HG03280 (cell line): ENCODE data around the gene IFNA8.
"Not testable (repeated sequence)": the region's sequence is repeated elsewhere in the genome, so short reads cannot be mapped to it uniquely, and the experiment has no call there.

Experiments
- ATAC-seq: cut with Tn5 transposase; IDR thresholded peaks from one replicate; pipeline ENCODE4 v1.9.1; 2021; ENCODE audit warnings: mild to moderate bottlenecking, moderate library complexity; ENCODE audit not compliant: unreplicated experiment

IFNA8 gene

DNA sequence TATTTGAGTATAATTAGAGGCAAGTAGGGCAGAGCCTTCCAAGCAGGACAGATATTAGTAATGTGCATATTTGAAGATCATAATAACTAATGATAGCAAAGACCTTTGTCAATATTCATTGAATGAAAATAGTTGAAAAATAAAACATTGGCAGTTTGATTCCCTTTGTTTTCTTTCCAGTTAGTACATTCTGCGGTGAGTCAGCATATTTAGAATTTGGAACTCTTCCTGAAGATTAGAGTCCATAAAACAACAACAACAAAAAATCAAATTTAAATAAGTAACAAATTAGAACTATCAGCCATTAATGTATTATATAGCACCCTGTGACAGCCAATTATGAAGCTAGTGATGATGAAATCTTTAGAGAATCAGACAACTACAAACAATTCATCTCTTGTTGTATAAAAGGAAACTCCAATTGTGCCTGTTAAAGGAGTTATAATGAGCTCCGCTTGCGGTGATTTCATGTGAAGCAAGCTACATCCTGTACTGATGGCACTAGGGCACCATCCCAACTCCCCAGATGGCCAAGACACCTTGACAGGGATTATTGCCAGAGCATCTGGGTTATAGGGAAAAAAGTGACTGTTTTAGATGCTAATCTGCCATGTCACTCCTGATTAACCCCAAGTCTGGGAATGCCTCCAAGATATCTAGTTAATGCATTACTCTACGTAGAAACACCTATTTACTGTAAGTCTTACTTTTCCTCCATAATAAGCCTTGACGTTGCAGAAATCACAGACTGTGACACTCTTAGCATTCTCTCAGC is 6.8 kb downstream of the IFNA8 start:
- ATAC-seq = no peak

DNA sequence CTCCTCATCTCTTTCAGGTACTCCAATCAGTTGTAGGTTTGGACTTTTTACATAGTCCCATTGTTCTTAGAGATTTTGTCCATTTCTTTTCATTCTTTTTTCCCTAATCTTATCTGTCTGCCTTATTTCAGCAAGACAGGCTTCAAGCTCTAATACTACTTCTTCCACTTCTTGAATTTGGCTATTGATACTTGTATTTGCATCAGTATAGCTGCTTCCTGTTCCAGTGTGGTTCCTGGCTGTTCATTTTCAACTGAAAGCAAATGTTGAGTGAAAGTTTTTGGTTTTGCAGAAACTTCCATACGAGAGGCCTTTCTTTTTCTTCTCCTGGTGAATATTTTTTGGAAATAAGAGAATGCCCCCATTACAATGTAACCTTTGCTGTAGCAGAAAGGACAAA is 19.3 kb downstream of the IFNA8 start:
- ATAC-seq = no peak

DNA sequence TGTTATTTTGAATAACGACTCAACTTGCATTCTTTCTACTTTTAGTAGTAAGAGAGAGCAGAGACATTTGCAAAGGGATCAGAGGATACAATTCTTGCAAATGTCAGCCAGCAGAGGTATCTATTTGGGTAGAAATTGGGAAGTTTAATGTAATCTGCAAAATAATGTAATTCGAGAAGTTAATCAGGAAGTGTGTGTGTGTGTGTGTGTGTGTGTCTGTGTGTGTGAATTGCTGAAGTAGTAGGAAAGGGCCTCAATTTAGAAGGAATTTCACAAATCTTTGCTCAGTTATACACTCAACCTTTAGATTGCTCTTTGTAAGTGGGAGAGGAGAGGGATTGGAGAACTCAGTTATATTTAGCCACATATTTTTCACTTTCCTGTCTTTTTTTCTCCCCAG is 20.3 kb downstream of the IFNA8 start:
- ATAC-seq = no peak

DNA sequence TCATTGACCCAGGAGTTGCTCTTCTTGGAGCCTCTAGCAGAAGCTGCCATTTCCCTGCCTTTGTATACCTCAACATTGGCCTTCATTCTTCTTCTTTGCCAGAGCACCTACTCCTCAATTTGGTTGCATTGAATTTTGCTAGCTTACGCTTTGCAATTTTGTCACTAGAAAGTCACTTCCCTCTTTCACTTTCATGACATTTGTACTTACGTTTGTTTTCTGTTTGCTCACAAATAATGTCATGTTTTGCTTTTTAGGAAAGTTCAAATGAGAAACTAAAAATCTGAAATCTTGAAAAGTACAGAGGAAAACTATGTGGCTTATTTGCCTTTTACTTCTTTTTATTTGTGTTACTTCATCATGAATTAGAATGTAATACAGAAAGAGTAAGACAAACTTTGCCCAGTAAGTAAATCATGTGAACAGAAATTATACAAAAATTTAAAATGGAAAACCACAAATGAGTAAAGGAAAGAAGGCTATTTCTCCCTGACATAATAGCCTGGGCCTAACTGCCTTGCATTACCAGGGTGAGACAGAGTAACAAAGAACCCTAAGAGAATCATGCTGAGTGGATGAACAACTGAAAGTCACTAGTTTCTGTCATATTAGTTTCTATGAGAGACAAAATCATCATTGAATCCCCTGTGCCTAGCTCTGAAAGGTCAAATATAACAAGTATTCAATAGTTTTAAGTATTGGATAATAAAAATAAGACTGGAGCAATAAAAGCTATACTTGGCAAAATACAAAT is 23.9 kb downstream of the IFNA8 start:
- peak; percentile 66 for ATAC-seq

DNA sequence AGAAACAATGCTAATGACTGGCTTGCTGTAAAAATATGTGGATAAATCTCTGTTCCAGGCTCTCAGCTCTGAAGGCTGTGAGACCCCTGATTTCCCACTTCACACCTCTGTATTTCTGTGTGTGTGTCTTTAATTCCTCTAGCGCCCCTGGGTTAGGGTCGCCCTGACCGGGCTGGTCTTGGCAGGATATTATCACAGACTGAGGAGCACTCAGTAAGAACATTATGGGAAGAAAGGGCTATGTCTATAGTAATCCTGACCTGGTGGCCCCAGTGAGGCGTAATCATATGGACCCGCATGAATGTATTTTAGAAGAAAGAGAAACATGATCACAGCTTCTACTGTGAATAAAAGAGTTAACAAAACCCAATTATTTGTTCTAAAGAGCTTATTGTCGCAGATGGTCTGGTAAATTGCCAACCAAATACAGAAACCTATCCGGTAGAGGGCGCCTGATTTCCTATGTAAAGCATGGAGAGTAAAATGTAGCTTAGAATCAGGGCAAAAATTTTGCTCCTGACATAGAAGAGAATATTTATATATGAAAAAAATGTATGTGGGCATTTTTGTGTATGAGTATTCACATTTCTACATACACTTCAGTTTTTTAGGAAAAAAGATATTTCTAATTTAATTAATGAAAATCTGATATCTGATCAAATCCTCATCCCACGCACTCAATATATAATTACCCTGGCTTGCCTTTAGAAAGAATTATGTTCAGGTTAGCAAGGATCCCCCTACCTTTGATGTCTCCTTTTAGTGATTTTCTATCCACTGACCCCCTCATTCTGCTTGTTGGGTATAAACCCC is 25.5 kb downstream of the IFNA8 start:
- no peak for ATAC-seq

DNA sequence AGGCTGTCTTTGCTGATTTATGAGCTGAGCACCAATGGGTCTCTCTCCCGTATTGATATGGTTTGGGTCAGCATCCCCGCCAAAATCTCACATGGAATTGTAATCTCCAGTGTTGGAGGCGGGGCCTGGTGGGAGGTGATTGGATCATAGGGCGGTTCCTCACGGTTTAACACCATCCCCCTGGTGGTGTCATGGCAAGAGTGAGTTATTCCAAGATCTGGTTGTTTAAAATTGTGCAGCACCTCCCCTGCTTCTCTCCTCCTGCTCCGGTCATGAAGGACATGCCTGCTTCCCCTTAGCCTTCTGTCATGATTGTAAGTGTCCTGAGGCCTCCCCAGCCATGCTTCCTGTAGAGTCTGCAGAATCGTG is 26.1 kb downstream of the IFNA8 start:
- ATAC-seq = not testable (repeated sequence)

DNA sequence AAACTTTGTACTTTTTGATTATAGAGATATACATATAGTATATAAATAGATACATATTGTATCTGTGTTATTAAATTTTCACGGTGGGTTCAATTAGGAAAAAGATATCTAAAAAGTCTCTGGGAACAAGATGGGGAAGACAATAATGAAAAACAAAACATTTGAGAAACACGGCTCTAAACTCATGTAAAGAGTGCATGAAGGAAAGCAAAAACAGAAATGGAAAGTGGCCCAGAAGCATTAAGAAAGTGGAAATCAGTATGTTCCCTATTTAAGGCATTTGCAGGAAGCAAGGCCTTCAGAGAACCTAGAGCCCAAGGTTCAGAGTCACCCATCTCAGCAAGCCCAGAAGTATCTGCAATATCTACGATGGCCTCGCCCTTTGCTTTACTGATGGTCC is 31.2 kb downstream of the IFNA8 start, which contains the start of gene IFNA1:
Gene IFNA1 (plus strand): TSS at position 301 of the 400 bp plus-strand sequence. CDS start 69 bp downstream, at position 370.
- no peak for ATAC-seq

DNA sequence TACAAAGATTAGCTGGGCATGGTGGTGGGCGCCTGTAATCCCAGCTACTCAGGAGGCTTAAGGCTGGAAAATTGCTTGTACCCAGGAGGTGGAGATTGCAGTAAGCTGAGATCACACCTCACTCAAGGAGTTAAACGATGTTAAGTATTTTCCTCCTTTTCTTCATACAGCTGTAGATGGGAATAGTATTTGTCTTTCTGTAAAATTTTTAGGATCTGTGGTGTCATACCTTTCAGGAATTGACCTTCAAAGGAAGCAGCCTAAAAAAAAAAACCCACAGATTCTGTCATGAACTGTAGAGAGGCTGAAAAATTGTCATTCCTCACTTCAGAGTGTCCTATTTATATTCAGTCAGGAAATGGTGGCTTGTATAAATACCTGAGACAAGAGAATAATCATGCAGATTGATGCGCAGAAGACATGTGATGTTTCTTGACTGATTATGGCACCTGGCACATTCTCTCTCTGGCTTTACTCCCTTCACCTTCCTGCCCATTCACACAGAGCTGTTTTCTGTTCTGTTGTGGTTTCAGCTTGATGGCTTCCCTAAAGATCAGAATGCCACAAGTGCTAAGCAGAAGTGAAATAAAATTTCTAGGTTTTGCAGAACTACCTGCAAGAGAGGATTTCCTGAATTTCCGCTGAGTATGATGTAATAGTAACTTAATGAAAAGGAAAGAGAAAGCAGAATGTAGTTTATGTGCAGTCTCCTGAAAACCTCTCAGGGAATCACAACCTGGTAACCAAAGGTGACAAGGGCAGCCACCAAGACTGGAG is 35.1 kb downstream of the IFNA8 start:
- ATAC-seq = peak; percentile 80

DNA sequence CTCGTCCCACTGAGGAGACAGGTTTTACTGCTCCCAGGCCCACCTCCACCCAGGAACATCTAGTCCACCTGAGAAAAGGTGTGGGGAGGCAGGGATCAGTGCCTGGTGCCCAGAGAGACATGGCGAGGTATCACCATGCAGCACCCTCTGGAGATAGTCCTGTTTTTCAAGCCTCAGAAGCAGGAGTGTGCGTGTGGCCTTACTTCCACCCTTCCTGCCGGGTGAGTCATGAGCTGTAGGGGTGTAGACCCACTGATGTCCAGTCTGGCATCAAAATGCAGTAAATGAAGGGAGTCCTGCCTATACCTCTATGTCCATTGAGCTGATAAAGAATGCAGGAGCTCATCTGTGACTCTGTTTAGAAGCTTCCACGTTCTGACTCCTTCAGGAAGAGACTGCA is 40.4 kb downstream of the IFNA8 start:
- not testable (repeated sequence) for ATAC-seq

DNA sequence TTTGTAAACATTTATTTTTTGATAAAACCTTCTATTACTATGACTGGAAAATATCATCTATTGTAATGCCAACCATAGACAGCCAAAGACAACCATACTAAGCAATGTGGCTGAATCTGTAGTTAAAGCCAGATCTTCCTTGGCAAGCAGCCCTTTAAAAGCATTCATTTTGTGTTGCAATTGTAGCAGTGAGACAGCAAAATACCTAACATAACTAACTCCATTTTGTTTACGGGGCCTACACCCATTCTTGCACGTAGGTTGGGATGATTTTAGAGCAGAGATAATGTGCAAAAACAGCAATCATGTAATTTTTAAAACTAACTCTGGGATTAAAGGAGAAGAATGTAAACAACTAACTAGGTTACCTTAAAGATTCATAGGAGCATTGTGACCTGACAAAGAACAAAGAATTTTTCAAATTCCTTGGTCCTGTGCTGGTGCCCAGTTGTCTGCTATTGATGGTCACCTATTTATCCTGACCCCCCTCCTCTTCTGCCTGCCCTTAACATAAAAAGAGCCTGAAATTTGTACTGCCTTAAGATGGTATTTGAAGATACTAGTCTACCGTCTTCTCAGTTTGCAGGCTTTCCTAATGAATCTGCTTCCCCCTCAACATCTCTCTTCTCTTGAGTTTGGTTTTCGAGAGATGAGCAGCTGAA is 41.9 kb downstream of the IFNA8 start:
- no peak for ATAC-seq

DNA sequence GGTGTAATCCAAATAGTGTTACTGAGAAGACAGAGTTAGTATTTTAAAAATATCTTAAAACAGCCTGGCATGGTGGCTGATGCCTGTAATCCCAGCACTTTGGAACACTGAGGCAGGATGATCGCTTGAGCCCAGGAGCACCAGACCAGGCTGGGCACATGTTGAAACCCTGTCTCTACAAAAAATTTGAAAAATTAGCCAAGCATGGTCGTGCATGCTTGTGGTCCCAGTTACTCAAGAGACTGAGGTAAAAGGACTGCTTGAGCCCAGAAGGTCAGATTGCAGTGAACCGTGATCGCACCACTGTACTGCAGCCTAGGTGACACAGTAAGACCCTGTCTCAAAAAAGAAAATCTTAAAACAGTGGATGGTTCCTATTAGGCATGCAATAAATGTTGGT is 43.8 kb downstream of the IFNA8 start:
- no peak for ATAC-seq

DNA sequence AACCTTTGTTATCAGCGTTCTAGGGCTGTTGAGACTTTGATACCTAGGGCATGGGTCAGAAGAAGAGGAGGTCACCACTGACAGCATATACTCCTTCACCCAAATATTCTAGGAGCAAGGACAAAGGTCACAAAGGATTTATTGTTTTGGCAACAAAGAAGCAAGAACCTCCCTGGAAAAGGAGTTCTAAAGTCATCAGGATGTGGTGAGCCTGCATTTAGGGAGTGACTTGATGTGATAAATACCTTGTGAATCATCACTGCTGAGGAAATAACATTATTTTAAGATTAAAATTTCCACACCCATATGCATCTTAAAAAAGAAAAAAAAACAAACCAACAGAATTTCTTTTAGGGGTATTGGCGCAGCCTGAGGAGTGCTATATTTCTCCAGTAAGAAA is 45.2 kb downstream of the IFNA8 start:
- no peak for ATAC-seq

DNA sequence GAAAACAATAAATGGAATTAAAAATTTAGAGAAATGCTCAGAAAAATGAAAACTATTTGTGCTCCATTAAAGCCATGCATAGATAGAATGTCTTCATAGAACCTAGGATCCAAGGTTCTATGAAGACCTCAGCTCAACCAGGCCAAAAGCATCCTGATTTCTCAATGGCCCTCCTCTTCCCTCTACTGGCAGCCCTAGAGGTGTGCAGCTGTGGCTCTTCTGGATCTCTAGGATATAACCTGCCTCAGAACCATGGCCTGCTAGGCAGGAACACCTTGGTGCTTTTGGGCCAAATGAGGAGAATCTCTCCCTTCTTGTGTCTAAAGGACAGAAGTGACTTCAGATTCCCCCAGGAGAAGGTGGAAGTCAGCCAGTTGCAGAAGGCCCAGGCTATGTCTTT is 46.4 kb downstream of the IFNA8 start:
- peak; percentile 76 for ATAC-seq
